ENCODE data around the gene RRP9.

DNA sequence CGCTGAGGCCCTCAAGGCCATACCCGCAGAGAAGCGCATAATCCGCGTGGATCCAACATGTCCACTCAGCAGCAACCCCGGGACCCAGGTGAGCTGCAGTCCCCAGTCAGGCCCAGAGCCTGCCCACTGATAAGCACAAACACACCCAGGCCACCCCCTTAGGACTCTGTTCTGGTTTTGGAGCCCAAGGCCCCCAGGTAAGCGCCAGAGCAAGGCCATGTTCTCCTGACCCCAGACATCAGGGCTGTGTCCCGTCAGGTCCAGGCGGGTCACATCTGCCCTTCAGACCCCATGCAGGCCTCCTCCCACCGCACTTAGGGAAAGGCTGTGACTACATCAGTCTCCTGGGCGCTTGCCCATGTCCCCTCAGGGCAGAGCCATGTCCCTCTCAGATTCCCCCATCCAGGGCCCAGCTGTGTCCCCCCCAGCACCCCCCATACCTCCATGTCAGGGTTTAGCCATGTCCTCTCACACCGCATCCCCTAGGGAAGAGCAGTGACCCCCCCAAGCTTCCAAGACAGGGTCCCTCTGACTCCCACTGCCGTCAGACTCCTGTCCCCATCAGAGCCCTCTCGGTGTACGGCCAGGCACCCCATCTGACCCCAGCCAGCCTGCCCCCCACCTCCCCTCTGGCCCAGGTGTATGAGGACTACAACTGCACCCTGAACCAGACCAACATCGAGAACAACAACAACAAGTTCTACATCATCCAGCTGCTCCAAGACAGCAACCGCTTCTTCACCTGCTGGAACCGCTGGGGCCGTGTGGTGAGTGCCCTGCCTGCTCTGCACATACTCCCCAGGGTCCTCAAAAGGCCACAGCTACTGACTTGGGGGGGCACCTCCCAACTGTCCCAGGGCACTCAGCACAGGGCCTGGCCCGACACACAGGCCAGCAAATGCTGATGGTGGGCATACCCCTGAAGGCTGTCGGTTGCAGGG is 2.0 kb upstream of the RRP9 start:
- TF ChIP-seq, protein P1, sequence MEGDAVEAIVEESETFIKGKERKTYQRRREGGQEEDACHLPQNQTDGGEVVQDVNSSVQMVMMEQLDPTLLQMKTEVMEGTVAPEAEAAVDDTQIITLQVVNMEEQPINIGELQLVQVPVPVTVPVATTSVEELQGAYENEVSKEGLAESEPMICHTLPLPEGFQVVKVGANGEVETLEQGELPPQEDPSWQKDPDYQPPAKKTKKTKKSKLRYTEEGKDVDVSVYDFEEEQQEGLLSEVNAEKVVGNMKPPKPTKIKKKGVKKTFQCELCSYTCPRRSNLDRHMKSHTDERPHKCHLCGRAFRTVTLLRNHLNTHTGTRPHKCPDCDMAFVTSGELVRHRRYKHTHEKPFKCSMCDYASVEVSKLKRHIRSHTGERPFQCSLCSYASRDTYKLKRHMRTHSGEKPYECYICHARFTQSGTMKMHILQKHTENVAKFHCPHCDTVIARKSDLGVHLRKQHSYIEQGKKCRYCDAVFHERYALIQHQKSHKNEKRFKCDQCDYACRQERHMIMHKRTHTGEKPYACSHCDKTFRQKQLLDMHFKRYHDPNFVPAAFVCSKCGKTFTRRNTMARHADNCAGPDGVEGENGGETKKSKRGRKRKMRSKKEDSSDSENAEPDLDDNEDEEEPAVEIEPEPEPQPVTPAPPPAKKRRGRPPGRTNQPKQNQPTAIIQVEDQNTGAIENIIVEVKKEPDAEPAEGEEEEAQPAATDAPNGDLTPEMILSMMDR (IDR thresholded peaks at IDR 0.05; ENCODE audit: insufficient read depth, low read length): no peak
- TF ChIP-seq, protein P2, sequence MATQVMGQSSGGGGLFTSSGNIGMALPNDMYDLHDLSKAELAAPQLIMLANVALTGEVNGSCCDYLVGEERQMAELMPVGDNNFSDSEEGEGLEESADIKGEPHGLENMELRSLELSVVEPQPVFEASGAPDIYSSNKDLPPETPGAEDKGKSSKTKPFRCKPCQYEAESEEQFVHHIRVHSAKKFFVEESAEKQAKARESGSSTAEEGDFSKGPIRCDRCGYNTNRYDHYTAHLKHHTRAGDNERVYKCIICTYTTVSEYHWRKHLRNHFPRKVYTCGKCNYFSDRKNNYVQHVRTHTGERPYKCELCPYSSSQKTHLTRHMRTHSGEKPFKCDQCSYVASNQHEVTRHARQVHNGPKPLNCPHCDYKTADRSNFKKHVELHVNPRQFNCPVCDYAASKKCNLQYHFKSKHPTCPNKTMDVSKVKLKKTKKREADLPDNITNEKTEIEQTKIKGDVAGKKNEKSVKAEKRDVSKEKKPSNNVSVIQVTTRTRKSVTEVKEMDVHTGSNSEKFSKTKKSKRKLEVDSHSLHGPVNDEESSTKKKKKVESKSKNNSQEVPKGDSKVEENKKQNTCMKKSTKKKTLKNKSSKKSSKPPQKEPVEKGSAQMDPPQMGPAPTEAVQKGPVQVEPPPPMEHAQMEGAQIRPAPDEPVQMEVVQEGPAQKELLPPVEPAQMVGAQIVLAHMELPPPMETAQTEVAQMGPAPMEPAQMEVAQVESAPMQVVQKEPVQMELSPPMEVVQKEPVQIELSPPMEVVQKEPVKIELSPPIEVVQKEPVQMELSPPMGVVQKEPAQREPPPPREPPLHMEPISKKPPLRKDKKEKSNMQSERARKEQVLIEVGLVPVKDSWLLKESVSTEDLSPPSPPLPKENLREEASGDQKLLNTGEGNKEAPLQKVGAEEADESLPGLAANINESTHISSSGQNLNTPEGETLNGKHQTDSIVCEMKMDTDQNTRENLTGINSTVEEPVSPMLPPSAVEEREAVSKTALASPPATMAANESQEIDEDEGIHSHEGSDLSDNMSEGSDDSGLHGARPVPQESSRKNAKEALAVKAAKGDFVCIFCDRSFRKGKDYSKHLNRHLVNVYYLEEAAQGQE (IDR thresholded peaks at IDR 0.05; ENCODE audit: insufficient replicate concordance, low read depth): no peak
- no peak for TF ChIP-seq POLR2AphosphoS5 (IDR thresholded peaks at IDR 0.05; ENCODE audit: low read depth)
- TF ChIP-seq SPI1 (IDR thresholded peaks at IDR 0.05; ENCODE audit: borderline replicate concordance, low read depth): no peak
